Stimulated activated CD4-positive, alpha-beta T cell treated with anti-CD3 and anti-CD28 coated beads, Interleukin-2, amount 100 ng/mL, for 4 hours (primary cell): ENCODE data around the gene PCP2.

ENCODE experiments used
- DNase-seq: peaks from one replicate; pipeline ENCODE4 v3.0.0-alpha.2; 2020; ENCODE audit warnings: low read depth

PCP2 gene

GRCh38 chr19:7638802-7639465 is 5.4 kb upstream of the PCP2 start:
- no peak for DNase-seq

- no peak for DNase-seq
Measured at GRCh38 chr19:7637374-7638256, 4.1 kb upstream of the PCP2 start.

- peak; percentile 89 for DNase-seq
Measured at GRCh38 chr19:7636691-7637373, 3.3 kb upstream of the PCP2 start, which contains the start of gene STXBP2. Gene STXBP2 (plus strand): TSS chr19:7637110. CDS start chr19:7637150, 40 bp downstream.

- DNase-seq: no peak
Measured at GRCh38 chr19:7636317-7636690, 2.8 kb upstream of the PCP2 start.

GRCh38 chr19:7635670-7636069 is 2.2 kb upstream of the PCP2 start:
- no peak for DNase-seq

- DNase-seq: no peak
Measured at GRCh38 chr19:7632340-7633203, 947 bp downstream of the PCP2 start.

GRCh38 chr19:7631577-7631976 is 1.9 kb downstream of the PCP2 start:
- DNase-seq: no peak

- peak; percentile 91 for DNase-seq
Measured at GRCh38 chr19:7629347-7630054, 4.0 kb downstream of the PCP2 start, which contains the start of the genes PET100 and XAB2. Gene PET100 (plus strand): TSS chr19:7629793. CDS start chr19:7629834, 41 bp downstream. Gene XAB2 (minus strand): TSS chr19:7629545. CDS start chr19:7629527, 18 bp downstream.

GRCh38 chr19:7628589-7629311 is 4.8 kb downstream of the PCP2 start:
- no peak for DNase-seq

GRCh38 chr19:7627166-7627565 is 6.4 kb downstream of the PCP2 start:
- no peak for DNase-seq

- DNase-seq: no peak
Measured at GRCh38 chr19:7625763-7626372, 7.7 kb downstream of the PCP2 start.

GRCh38 chr19:7624810-7625209 is 8.7 kb downstream of the PCP2 start:
- no peak for DNase-seq

- no peak for DNase-seq
Measured at GRCh38 chr19:7623725-7624603, 9.6 kb downstream of the PCP2 start.

GRCh38 chr19:7622933-7623685 is 10.4 kb downstream of the PCP2 start:
- no peak for DNase-seq

- no peak for DNase-seq
Measured at GRCh38 chr19:7620442-7621412, 12.8 kb downstream of the PCP2 start.

GRCh38 chr19:7619671-7620441 is 13.7 kb downstream of the PCP2 start:
- DNase-seq: no peak
